IMR-90 (cell line): Measurements from ENCODE around the gene STXBP6. TPM values are rescaled to one million over a fixed set of nuclear protein-coding genes. Genes with fewer than 3 reads are reported as not detected.

Experiments used
- ATAC-seq: fragments of 200-7000 bp; cut with Tn5 transposase; 2 replicates; pipeline ENCODE4 v1.9.1; 2020; ENCODE audit warnings: low read depth, mild to moderate bottlenecking, moderate library complexity
- BruUV-seq: library from RNA; stranded (reverse); fragments of 400-500 nt; replicated peaks from 2 replicates; lab custom pipeline; 2021; lab: Mats Ljungman, UMichigan
- CTCF ChIA-PET: fragments of 300-600 bp; formaldehyde crosslinking; extraction: SDS; loops from one replicate; lab custom pipeline; 2021; ENCODE audit warnings: antibody characterized with exemption; lab: Yijun Ruan, JAX
- POLR2A ChIA-PET: fragments of 300-600 bp; sonication (Branson Sonifier 250); formaldehyde crosslinking; loops from one replicate; lab custom pipeline; 2022; ENCODE audit warnings: antibody characterized with exemption; ENCODE audit not compliant: unreplicated experiment; lab: Charles Lee
- DNase-seq: peaks from one replicate; pipeline ENCODE4 v3.0.0; 2013
- H2AFZ ChIP-seq: replicated peaks from 2 replicates; pipeline ENCODE3; 2013; ENCODE audit warnings: low read length, mild to moderate bottlenecking; ENCODE audit not compliant: poor library complexity
- H2AK5ac ChIP-seq: 2 replicates; pipeline ENCODE4 v1.6.1; 2013; ENCODE audit warnings: low read depth, low read length, inconsistent platforms
- H2AK9ac ChIP-seq: replicated peaks from 2 replicates; pipeline ENCODE3; 2013; ENCODE audit warnings: mild to moderate bottlenecking, low read depth, low read length, moderate library complexity; ENCODE audit not compliant: poor library complexity
- H2BK120ac ChIP-seq: 2 replicates; pipeline ENCODE4 v1.6.1; 2013; ENCODE audit warnings: low read depth, low read length, inconsistent platforms
- H2BK15ac ChIP-seq: 3 replicates; pipeline ENCODE4 v1.6.1; 2013; ENCODE audit warnings: low read depth, low read length, inconsistent platforms
- H2BK20ac ChIP-seq: 2 replicates; pipeline ENCODE4 v1.6.1; 2013; ENCODE audit warnings: low read depth, mild to moderate bottlenecking, inconsistent platforms, low read length, moderate library complexity
- H2BK5ac ChIP-seq: 2 replicates; pipeline ENCODE4 v1.6.1; 2013; ENCODE audit warnings: mild to moderate bottlenecking, low read depth, low read length, inconsistent platforms; ENCODE audit not compliant: poor library complexity, severe bottlenecking
- H3K14ac ChIP-seq: replicated peaks from 2 replicates; pipeline ENCODE4 v1.6.1; 2013; ENCODE audit warnings: low read depth, low read length, inconsistent platforms
- H3K18ac ChIP-seq: 2 replicates; pipeline ENCODE4 v1.6.1; 2013; ENCODE audit warnings: low read depth, low read length, control low read depth
- H3K23ac ChIP-seq: 2 replicates; pipeline ENCODE4 v1.6.1; 2013; ENCODE audit warnings: low read depth, low read length, inconsistent platforms
- H3K27ac ChIP-seq: 2 replicates; pipeline ENCODE4 v1.5.1; 2013; ENCODE audit warnings: mild to moderate bottlenecking, control low read depth, low read length; ENCODE audit not compliant: insufficient read depth
- H3K27me3 ChIP-seq: 2 replicates; pipeline ENCODE4 v1.6.1; 2013; ENCODE audit warnings: low read length; ENCODE audit not compliant: control insufficient read depth, insufficient read depth
- H3K36me3 ChIP-seq: 2 replicates; pipeline ENCODE4 v1.6.1; 2013; ENCODE audit warnings: low read length, mixed read lengths; ENCODE audit not compliant: control insufficient read depth, insufficient read depth
- H3K4ac ChIP-seq: 2 replicates; pipeline ENCODE4 v1.6.1; 2013; ENCODE audit warnings: low read depth, low read length, inconsistent platforms
- H3K4me1 ChIP-seq: 2 replicates; pipeline ENCODE4 v1.6.1; 2013; ENCODE audit warnings: low read length, mixed read lengths; ENCODE audit not compliant: control insufficient read depth, insufficient read depth
- H3K4me2 ChIP-seq: 2 replicates; pipeline ENCODE4 v1.6.1; 2013; ENCODE audit warnings: low read depth, mild to moderate bottlenecking, control low read depth, low read length, moderate library complexity
- H3K4me3 ChIP-seq: 2 replicates; pipeline ENCODE4 v1.5.1; 2013; ENCODE audit warnings: low read depth, mild to moderate bottlenecking, control low read depth, low read length, moderate library complexity; ENCODE audit not compliant: insufficient read depth
- H3K56ac ChIP-seq: 2 replicates; pipeline ENCODE4 v1.6.1; 2013; ENCODE audit warnings: low read length, inconsistent platforms; ENCODE audit not compliant: insufficient read depth; ENCODE audit errors: extremely low read depth
- H3K79me1 ChIP-seq, 2 experiments: 2 replicates each; pipeline ENCODE4 v1.6.1; 2013; ENCODE audit warnings: low read length in 2 of 2, inconsistent platforms in 1 of 2, low read depth in 1 of 2
- H3K9ac ChIP-seq: 2 replicates; pipeline ENCODE4 v1.6.1; 2013; ENCODE audit warnings: low read depth, low read length, control low read depth
- H3K9me1 ChIP-seq: 2 replicates; pipeline ENCODE4 v1.6.1; 2013; ENCODE audit warnings: low read length, inconsistent platforms; ENCODE audit not compliant: insufficient read depth
- H3K9me3 ChIP-seq: 2 replicates; pipeline ENCODE4 v1.6.1; 2013; ENCODE audit warnings: low read length; ENCODE audit not compliant: control insufficient read depth, insufficient read depth
- H4K20me1 ChIP-seq: 2 replicates; pipeline ENCODE4 v1.6.1; 2013; ENCODE audit warnings: low read length, inconsistent platforms; ENCODE audit not compliant: insufficient read depth
- H4K5ac ChIP-seq: 2 replicates; pipeline ENCODE4 v1.6.1; 2013; ENCODE audit warnings: mild to moderate bottlenecking, low read depth, low read length, control low read depth
- H4K8ac ChIP-seq, 2 experiments: 2 replicates each; pipeline ENCODE4 v1.6.1; 2013; ENCODE audit warnings: low read depth in 2 of 2, low read length in 2 of 2, control low read depth in 1 of 2, inconsistent platforms in 1 of 2
- H4K91ac ChIP-seq: 2 replicates; pipeline ENCODE4 v1.6.1; 2013; ENCODE audit warnings: low read depth, low read length, inconsistent platforms; ENCODE audit not compliant: insufficient read depth
- SMC3 ChIP-seq: fragments of 150-350 bp; IDR thresholded peaks from 2 replicates; pipeline ENCODE4 v1.6.1; 2016; ENCODE audit warnings: low read depth, mild to moderate bottlenecking, antibody characterized with exemption, low read length, moderate library complexity
- WGBS, 2 experiments: methylation state at CpG; one replicate each; pipeline versions ENCODE4 v1.1.5 to v1.1.7; 2013; ENCODE audit warnings: missing lambda C conversion rate in 2 of 2; ENCODE audit not compliant: insufficient read length in 1 of 2; ENCODE audit errors: extremely low coverage in 2 of 2; 5-methylcytosine and 5-hydroxymethylcytosine counted together
- dilution Hi-C: fragments of 300-500 bp; cut with HindIII; formaldehyde crosslinking; loops from one replicate; pipeline ENCODE4 v1.14.3; 2018; ENCODE audit warnings: low sequenced_read_pairs; ENCODE audit not compliant: unreplicated experiment
- in situ Hi-C: fragments of 300-500 bp; cut with MboI; formaldehyde crosslinking; loops from 3 replicates; pipeline ENCODE4 v1.14.3; 2019; ENCODE audit warnings: low sequenced_read_pairs, inconsistent platforms, mixed read lengths
- intact Hi-C: fragments of 100-400 bp; cut with micrococcal nuclease; formaldehyde crosslinking; loops from 2 replicates; pipeline ENCODE4 v1.10.0; 2022
- polyA plus RNA-seq, 3 experiments: library from polyadenylated mRNA; depleted of rRNA; stranded (reverse); fragments of >200 nt; gene quantifications; 2 replicates each; pipeline ENCODE4 v1.2.3, GENCODE V29; 2012; ENCODE audit warnings: low replicate concordance in 1 of 3
- total RNA-seq: library from RNA; depleted of rRNA; stranded (reverse); fragments of >200 nt; gene quantifications from 2 replicates; pipeline ENCODE4 v1.2.3, GENCODE V29; 2012

Gene STXBP6
- total and polyA plus RNA-seq, 2 of the 4 experiments (the other 2 are of a cell fraction): 14.2 to 14.3 TPM

- Histone ChIP-seq H3K27ac (no peak overlapping the region), H3K14ac (no peak overlapping the region), H3K9ac (no peak overlapping the region), H3K4me3 (no peak overlapping the region), H2AK5ac (no peak overlapping the region), H3K56ac (no peak overlapping the region), H3K36me3 (no peaks in the 10 kb centered on the region), H2BK5ac (no peak overlapping the region), H2BK120ac (no peak overlapping the region), H2AFZ (no peak overlapping the region), H2BK20ac (no peak overlapping the region), H2BK15ac (no peak overlapping the region), H3K4me1 (no peaks in the 10 kb centered on the region), H4K8ac (no peak overlapping the region), H3K4ac (no peak overlapping the region), H2AK9ac (no peak overlapping the region), H3K4me2 (no peak overlapping the region), H3K9me1 (no peaks in the 10 kb centered on the region; the same call in 1 of the 2 replicates), H4K5ac (no peak overlapping the region), H4K91ac (no peak overlapping the region), H3K79me1 (no peaks in the 10 kb centered on the region; a peak in 2 of 4 replicates), H3K27me3 (no peaks in the 10 kb centered on the region), H4K20me1 (no peaks in the 10 kb centered on the region; the same call in 1 of the 2 replicates), H3K23ac (no peak overlapping the region), H3K9me3 (no peaks in the 10 kb centered on the region), H3K18ac (no peak overlapping the region)
- TF ChIP-seq SMC3: no peak
- WGBS, 2 experiments: 85% methylated on average over 3 of the region's 7 CpGs; no CpG with 5 or more reads in 1 of the 2 experiments
- no TSS peak for BruUV-seq
- in situ Hi-C loops (loop anchor here (5.0 kb wide), 1 partner anchor 227 kb away; no protein-coding TSS in a partner anchor), dilution Hi-C loops (no loop called here), intact Hi-C loops (no loop called here)
- CTCF ChIA-PET: no interaction called here
- POLR2A ChIA-PET: interaction anchor here (0.6 kb wide), 1 partner anchor 18 kb away, joined by 3 read pairs; no protein-coding TSS in a partner anchor
- no peak for DNase-seq
- ATAC-seq: no peak
Observed at GRCh38 chr14:25044106-25044698, 5.7 kb downstream of the STXBP6 start.
